Fibroblast of lung (primary cell): ENCODE results near the gene EPHB6. TPM values are rescaled to one million over a fixed set of nuclear protein-coding genes. Genes with fewer than 3 reads are reported as not detected.

ENCODE experiments used
- DNase-seq, 2 donors: peaks; one replicate each; pipeline versions ENCODE4 v3.0.0 to v3.0.0-alpha.2; 2010; ENCODE audit warnings: low read depth in 2 of 2
- H2AFZ ChIP-seq: 2 replicates; pipeline ENCODE4 v1.5.1; 2012; ENCODE audit warnings: low read length, control low read depth, inconsistent platforms
- H3K27ac ChIP-seq: 2 replicates; pipeline ENCODE4 v1.5.1; 2011; ENCODE audit warnings: low read length, control low read depth; ENCODE audit not compliant: insufficient read depth
- H3K27me3 ChIP-seq: 2 replicates; pipeline ENCODE4 v1.5.1; 2011; ENCODE audit warnings: mild to moderate bottlenecking, low read length; ENCODE audit not compliant: control insufficient read depth, insufficient read depth
- H3K36me3 ChIP-seq: 2 replicates; pipeline ENCODE4 v1.5.1; 2011; ENCODE audit warnings: low read length; ENCODE audit not compliant: control insufficient read depth, insufficient read depth
- H3K4me1 ChIP-seq: 2 replicates; pipeline ENCODE4 v1.5.1; 2011; ENCODE audit warnings: low read length; ENCODE audit not compliant: control insufficient read depth, insufficient read depth; ENCODE audit errors: extremely low read depth
- H3K4me2 ChIP-seq: 2 replicates; pipeline ENCODE4 v1.5.1; 2011; ENCODE audit warnings: low read length, control low read depth; ENCODE audit not compliant: insufficient read depth; ENCODE audit errors: extremely low read depth
- H3K4me3 ChIP-seq, 4 experiments: fragments of 200-600 bp in 1 of 4; sonication (generic) in 1 of 4; replicated peaks in 1 of 4; 2 replicates each; pipeline ENCODE4 v1.5.1; 2011 to 2016; ENCODE audit warnings: low read length in 4 of 4, low read depth in 3 of 4, mild to moderate bottlenecking in 3 of 4, control low read depth in 2 of 4, inconsistent platforms in 1 of 4, mixed read lengths in 1 of 4; ENCODE audit not compliant: insufficient read depth in 1 of 4; ENCODE audit errors: control extremely low read depth in 1 of 4
- H3K79me2 ChIP-seq: 2 replicates; pipeline ENCODE4 v1.5.1; 2012; ENCODE audit warnings: mild to moderate bottlenecking, low read length, inconsistent platforms; ENCODE audit not compliant: control insufficient read depth, insufficient read depth
- H3K9ac ChIP-seq: 2 replicates; pipeline ENCODE4 v1.5.1; 2011; ENCODE audit warnings: mild to moderate bottlenecking, low read length, control low read depth; ENCODE audit not compliant: insufficient read depth
- H3K9me3 ChIP-seq: 2 replicates; pipeline ENCODE4 v1.5.1; 2012; ENCODE audit warnings: low read depth, low read length; ENCODE audit not compliant: control insufficient read depth, insufficient read depth
- H4K20me1 ChIP-seq: 2 replicates; pipeline ENCODE4 v1.5.1; 2011; ENCODE audit warnings: low read length; ENCODE audit not compliant: control insufficient read depth, insufficient read depth; ENCODE audit errors: extremely low read depth
- EZH2 ChIP-seq: IDR thresholded peaks from 2 replicates; pipeline ENCODE4 v1.5.1; 2012; ENCODE audit warnings: low read length, control low read depth, mild to moderate bottlenecking; ENCODE audit errors: missing control alignments
- polyA plus RNA-seq, 2 donors: library from polyadenylated mRNA; depleted of rRNA in 1 of 2; stranded (reverse) in 1 of 2; unstranded in 1 of 2; fragments of >200 nt; gene quantifications; 2 replicates each; pipeline ENCODE4 v1.2.1, GENCODE V29; 2011 to 2012; ENCODE audit warnings: missing spikeins in 1 of 2
- total RNA-seq: library from RNA; depleted of rRNA; stranded (reverse); fragments of >200 nt; gene quantifications from 2 replicates; pipeline ENCODE4 v1.2.1, GENCODE V29; 2014
- TF ChIP-seq, protein P1 (sequence below), 2 donors: IDR thresholded peaks in 1 of 2; conservative IDR thresholded peaks in 1 of 2; 1 replicate in 1 of 2; 2 replicates in 1 of 2; pipeline ENCODE4 v1.5.1; 2011 to 2012; ENCODE audit warnings: low read length in 2 of 2, control low read depth in 1 of 2, inconsistent platforms in 1 of 2, low read depth in 1 of 2, mild to moderate bottlenecking in 1 of 2

Gene EPHB6
- total and polyA plus RNA-seq, 2 donors (not counting 1 experiment from before 2014, with no cell fraction given), result 1.1 to 4.3 TPM

DNA sequence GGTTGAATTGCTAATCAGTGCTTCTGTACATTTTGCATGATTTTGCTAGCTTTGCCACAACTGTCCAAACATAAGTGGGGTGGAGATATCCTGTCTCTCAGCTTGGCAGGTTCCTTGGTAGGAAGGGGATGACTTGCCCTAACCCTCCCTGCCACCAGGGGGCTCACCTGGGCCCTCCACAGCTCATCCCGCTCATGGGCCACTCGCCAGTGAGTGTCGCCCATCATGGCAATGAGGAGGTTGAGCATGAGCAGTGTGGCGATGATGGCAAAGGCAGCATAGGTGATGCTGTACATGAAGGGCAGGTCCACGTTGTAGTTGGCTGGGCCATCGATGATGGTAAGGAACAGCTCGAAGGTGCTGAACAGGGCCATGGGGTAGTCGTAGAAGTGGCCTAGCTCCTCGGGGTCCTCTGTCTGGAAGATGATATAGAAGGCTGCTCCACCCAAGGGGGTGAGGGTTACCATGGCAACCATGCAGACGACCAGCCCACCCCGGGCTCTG is 18.5 kb downstream of the EPHB6 start:
- H3K27ac ChIP-seq, result no peak overlapping the region

DNA sequence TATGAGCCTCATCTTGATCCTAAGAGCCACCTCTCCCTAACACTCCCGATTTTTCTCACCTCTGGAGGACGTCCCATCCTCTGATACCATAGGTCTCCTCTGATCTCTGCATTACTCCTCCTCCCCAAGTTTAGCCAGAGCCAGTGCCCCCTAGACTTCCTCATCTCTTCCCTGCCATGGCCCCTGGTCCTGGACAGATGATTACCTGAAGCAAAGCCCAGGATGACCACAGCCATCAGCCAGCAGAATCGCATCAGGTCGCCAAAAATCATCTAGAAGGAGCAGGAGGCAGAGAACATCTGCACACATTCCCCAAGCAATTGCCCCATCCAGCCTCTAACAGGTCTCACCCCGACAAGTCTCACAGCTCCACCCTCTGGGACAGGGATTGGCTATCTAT is 19.0 kb downstream of the EPHB6 start:
- H3K4me2 ChIP-seq, result no peak overlapping the region
- H3K27ac ChIP-seq, result no peak overlapping the region
- no peak for TF ChIP-seq EZH2
- TF ChIP-seq, protein P1, sequence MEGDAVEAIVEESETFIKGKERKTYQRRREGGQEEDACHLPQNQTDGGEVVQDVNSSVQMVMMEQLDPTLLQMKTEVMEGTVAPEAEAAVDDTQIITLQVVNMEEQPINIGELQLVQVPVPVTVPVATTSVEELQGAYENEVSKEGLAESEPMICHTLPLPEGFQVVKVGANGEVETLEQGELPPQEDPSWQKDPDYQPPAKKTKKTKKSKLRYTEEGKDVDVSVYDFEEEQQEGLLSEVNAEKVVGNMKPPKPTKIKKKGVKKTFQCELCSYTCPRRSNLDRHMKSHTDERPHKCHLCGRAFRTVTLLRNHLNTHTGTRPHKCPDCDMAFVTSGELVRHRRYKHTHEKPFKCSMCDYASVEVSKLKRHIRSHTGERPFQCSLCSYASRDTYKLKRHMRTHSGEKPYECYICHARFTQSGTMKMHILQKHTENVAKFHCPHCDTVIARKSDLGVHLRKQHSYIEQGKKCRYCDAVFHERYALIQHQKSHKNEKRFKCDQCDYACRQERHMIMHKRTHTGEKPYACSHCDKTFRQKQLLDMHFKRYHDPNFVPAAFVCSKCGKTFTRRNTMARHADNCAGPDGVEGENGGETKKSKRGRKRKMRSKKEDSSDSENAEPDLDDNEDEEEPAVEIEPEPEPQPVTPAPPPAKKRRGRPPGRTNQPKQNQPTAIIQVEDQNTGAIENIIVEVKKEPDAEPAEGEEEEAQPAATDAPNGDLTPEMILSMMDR (conservative IDR thresholded peaks at IDR 0.05 in 1 of 2, IDR thresholded peaks at IDR 0.05 in 1 of 2; ENCODE audit: low read depth in 1 of 2, low read length in 2 of 2), result no peak
- H3K27me3 ChIP-seq, result no peaks in the 10 kb centered on the region
- no peak overlapping the region for H3K4me3 ChIP-seq
- H2AFZ ChIP-seq, result no peak overlapping the region
- H4K20me1 ChIP-seq, result no peaks in the 10 kb centered on the region
- no peak for DNase-seq
- H3K79me2 ChIP-seq, result no peaks in the 10 kb centered on the region
- no peak overlapping the region for H3K9ac ChIP-seq
- H3K36me3 ChIP-seq, result no peaks in the 10 kb centered on the region
- no peaks in the 10 kb centered on the region for H3K4me1 ChIP-seq
- no peaks in the 10 kb centered on the region for H3K9me3 ChIP-seq

More for the DNA sequence above, 18.5 kb downstream of the EPHB6 start:
- H2AFZ ChIP-seq, result no peak overlapping the region
- H3K4me2 ChIP-seq, result no peak overlapping the region
- TF ChIP-seq EZH2, result no peak
- TF ChIP-seq, protein P1 (conservative IDR thresholded peaks at IDR 0.05 in 1 of 2, IDR thresholded peaks at IDR 0.05 in 1 of 2; ENCODE audit: low read depth in 1 of 2, low read length in 2 of 2), result peak; percentile 17 to 24
- H3K27me3 ChIP-seq, result no peaks in the 10 kb centered on the region
- no peaks in the 10 kb centered on the region for H4K20me1 ChIP-seq
- H3K4me1 ChIP-seq, result no peaks in the 10 kb centered on the region
- no peak overlapping the region for H3K4me3 ChIP-seq
- no peaks in the 10 kb centered on the region for H3K36me3 ChIP-seq
- no peak for DNase-seq
- H3K9ac ChIP-seq, result no peak overlapping the region
- no peaks in the 10 kb centered on the region for H3K9me3 ChIP-seq
- H3K79me2 ChIP-seq, result no peaks in the 10 kb centered on the region

DNA sequence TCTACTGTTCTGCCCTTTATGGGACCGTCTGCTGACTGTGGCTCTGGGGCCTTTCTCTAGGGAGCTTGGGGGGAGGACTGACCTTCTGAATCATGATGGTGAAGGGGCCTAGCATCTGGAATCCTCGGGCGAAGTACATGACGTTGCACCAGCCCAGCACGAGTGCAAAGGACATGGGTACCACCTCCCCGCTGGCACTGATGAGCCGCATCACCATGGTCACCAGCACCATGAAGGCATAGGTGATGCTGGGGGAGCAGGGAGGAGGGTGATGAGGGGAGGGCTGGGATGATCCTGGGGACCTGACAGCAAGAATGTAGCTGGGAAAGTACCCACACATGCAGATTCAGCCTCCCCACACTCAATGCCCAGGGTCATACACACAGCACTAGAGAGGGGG is 19.5 kb downstream of the EPHB6 start:
- H3K79me2 ChIP-seq, result no peaks in the 10 kb centered on the region
- H3K9ac ChIP-seq, result no peak overlapping the region
- no peaks in the 10 kb centered on the region for H4K20me1 ChIP-seq
- no peak for DNase-seq
- H3K4me1 ChIP-seq, result no peaks in the 10 kb centered on the region
- H2AFZ ChIP-seq, result no peak overlapping the region
- no peaks in the 10 kb centered on the region for H3K9me3 ChIP-seq
- H3K27me3 ChIP-seq, result no peaks in the 10 kb centered on the region
- no peak overlapping the region for H3K4me3 ChIP-seq
- no peak for TF ChIP-seq EZH2
- TF ChIP-seq, protein P1 (conservative IDR thresholded peaks at IDR 0.05 in 1 of 2, IDR thresholded peaks at IDR 0.05 in 1 of 2; ENCODE audit: low read depth in 1 of 2, low read length in 2 of 2), result no peak
- H3K27ac ChIP-seq, result no peak overlapping the region
- no peaks in the 10 kb centered on the region for H3K36me3 ChIP-seq
- H3K4me2 ChIP-seq, result no peak overlapping the region
